SU-DHL-6 (cell line): ENCODE measurements around the gene SFSWAP.

ENCODE experiments used
- CTCF ChIP-seq: fragments of 200-600 bp; sonication (generic); IDR thresholded peaks from one replicate; pipeline ENCODE4 v1.5.1; 2017; ENCODE audit warnings: antibody characterized with exemption, mild to moderate bottlenecking, low read length, moderate library complexity; ENCODE audit not compliant: insufficient read depth, poor library complexity, severe bottlenecking
- EZH2phosphoT487 ChIP-seq: fragments of 200-600 bp; sonication (generic), shearing (Covaris generic); conservative IDR thresholded peaks from 2 replicates; pipeline ENCODE4 v1.6.1; 2018; ENCODE audit warnings: mild to moderate bottlenecking, antibody characterized with exemption, low read length, moderate library complexity, mixed read lengths

GRCh38 chr12:131688131-131688844 lies 22.6 kb upstream of the SFSWAP start:
- TF ChIP-seq CTCF (no peak), EZH2phosphoT487 (no peak)
